Trophoblast cell (in vitro differentiated cells and primary cell): ENCODE measurements around the gene TSPEAR.

Experiments
- DNase-seq, 2 donors: peaks; one replicate each; pipeline ENCODE4 v3.0.0-alpha.2; 2016
- H2AFZ ChIP-seq: 2 replicates; pipeline ENCODE4 v1.6.1; 2013; ENCODE audit warnings: low read length, moderate library complexity, mild to moderate bottlenecking; ENCODE audit not compliant: insufficient read depth, poor library complexity
- H2AK5ac ChIP-seq: 2 replicates; pipeline ENCODE4 v1.6.1; 2013; ENCODE audit warnings: mild to moderate bottlenecking, low read length
- H2BK120ac ChIP-seq: 2 replicates; pipeline ENCODE4 v1.6.1; 2013; ENCODE audit warnings: low read length, mild to moderate bottlenecking, moderate library complexity; ENCODE audit not compliant: insufficient read depth, poor library complexity
- H2BK12ac ChIP-seq: 2 replicates; pipeline ENCODE4 v1.6.1; 2013; ENCODE audit warnings: mild to moderate bottlenecking, low read length, moderate library complexity
- H2BK5ac ChIP-seq: 2 replicates; pipeline ENCODE4 v1.6.1; 2013; ENCODE audit warnings: low read length, low read depth, moderate library complexity, mild to moderate bottlenecking; ENCODE audit not compliant: poor library complexity
- H3K14ac ChIP-seq: 2 replicates; pipeline ENCODE4 v1.6.1; 2013; ENCODE audit warnings: mild to moderate bottlenecking, low read length
- H3K18ac ChIP-seq: 2 replicates; pipeline ENCODE4 v1.6.1; 2013; ENCODE audit warnings: mild to moderate bottlenecking, low read length
- H3K23ac ChIP-seq: 2 replicates; pipeline ENCODE4 v1.6.1; 2013; ENCODE audit warnings: low read length
- H3K27ac ChIP-seq: 2 replicates; pipeline ENCODE4 v1.5.1; 2013; ENCODE audit warnings: low read depth, mild to moderate bottlenecking, inconsistent platforms, low read length, moderate library complexity
- H3K27me3 ChIP-seq: 2 replicates; pipeline ENCODE4 v1.6.1; 2013; ENCODE audit warnings: inconsistent platforms, mild to moderate bottlenecking, low read length, moderate library complexity; ENCODE audit not compliant: insufficient read depth
- H3K36me3 ChIP-seq, 2 experiments: 1 replicate in 1 of 2; 2 replicates in 1 of 2; pipeline ENCODE4 v1.6.1; 2013; ENCODE audit warnings: low read length in 2 of 2, mild to moderate bottlenecking in 2 of 2, moderate library complexity in 1 of 2; ENCODE audit not compliant: insufficient read depth in 2 of 2, control insufficient read depth in 1 of 2
- H3K4ac ChIP-seq: 2 replicates; pipeline ENCODE4 v1.6.1; 2013; ENCODE audit warnings: low read depth, mild to moderate bottlenecking, low read length, moderate library complexity
- H3K4me1 ChIP-seq, 2 experiments: 1 replicate in 1 of 2; 2 replicates in 1 of 2; pipeline ENCODE4 v1.6.1; 2013; ENCODE audit warnings: low read length in 2 of 2, mild to moderate bottlenecking in 2 of 2, moderate library complexity in 1 of 2; ENCODE audit not compliant: insufficient read depth in 2 of 2, control insufficient read depth in 1 of 2
- H3K4me2 ChIP-seq: 2 replicates; pipeline ENCODE4 v1.6.1; 2013; ENCODE audit warnings: inconsistent platforms, mild to moderate bottlenecking, low read length, moderate library complexity
- H3K4me3 ChIP-seq: 2 replicates; pipeline ENCODE4 v1.5.1; 2013; ENCODE audit warnings: mild to moderate bottlenecking, low read depth, low read length, inconsistent platforms
- H3K79me1 ChIP-seq: one replicate; pipeline ENCODE4 v1.6.1; 2013; ENCODE audit warnings: low read length
- H3K79me2 ChIP-seq: 2 replicates; pipeline ENCODE4 v1.6.1; 2013; ENCODE audit warnings: low read length, mild to moderate bottlenecking; ENCODE audit not compliant: control insufficient read depth, insufficient read depth, poor library complexity
- H3K9ac ChIP-seq: 2 replicates; pipeline ENCODE4 v1.6.1; 2013; ENCODE audit warnings: mild to moderate bottlenecking, low read length
- H3K9me3 ChIP-seq: 2 replicates; pipeline ENCODE4 v1.6.1; 2013; ENCODE audit warnings: low read depth, mild to moderate bottlenecking, control low read depth, inconsistent platforms, low read length; ENCODE audit not compliant: insufficient read depth
- H4K12ac ChIP-seq: 2 replicates; pipeline ENCODE4 v1.6.1; 2013; ENCODE audit warnings: low read depth, mild to moderate bottlenecking, low read length, moderate library complexity
- H4K8ac ChIP-seq: 2 replicates; pipeline ENCODE4 v1.6.1; 2013; ENCODE audit warnings: low read depth, mild to moderate bottlenecking, low read length, moderate library complexity
- H4K91ac ChIP-seq: one replicate; pipeline ENCODE4 v1.6.1; 2013; ENCODE audit warnings: low read depth, mild to moderate bottlenecking, low read length, moderate library complexity
- WGBS: extraction: QIAGEN DNeasy Blood & Tissue Kit; methylation state at CpG from one replicate; pipeline ENCODE4 v1.1.7; 2013; ENCODE audit warnings: missing lambda C conversion rate; ENCODE audit not compliant: insufficient read length, insufficient coverage; ENCODE audit errors: extremely low coverage; 5-methylcytosine and 5-hydroxymethylcytosine counted together

TSPEAR gene

DNA sequence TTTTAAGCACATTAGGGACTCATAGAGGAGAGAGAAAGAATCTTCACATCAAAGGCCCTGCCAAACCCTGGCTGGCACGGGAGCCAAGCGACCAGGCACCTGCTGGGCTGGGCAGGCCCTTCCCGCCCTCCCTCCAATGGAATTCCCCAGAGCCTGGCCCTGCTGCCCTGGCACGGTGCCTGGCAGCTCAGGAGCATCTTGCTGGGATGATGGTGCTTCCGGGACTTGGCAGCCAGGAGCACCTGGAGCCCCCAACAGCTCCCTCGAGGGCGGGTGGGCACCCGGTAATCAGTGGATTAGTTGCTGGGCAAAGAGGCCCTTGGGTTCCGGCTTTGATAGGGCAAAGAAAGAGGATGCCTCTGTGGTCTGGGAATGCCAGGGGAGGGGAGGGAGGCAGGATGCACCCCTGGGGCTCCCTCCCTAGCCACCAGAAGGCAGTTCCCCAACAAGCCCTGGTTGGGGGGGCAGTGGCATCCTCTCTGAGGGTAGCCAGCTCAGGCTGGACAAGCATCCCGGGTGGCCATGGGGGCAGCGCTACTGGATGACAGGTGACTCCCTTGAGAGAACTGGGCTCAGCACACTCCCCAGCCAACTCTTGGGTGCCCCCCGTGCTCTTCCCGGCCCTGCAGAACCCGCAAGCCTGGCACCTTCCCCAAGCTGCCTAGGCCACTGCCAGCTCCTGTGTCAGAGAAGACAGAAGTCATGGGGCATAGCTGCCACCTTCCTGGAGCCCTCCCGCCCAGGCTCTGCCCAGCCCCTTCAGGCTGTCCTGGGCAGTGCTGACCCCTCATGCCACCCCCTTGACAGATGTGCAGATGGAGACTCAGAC is 197.8 kb downstream of the TSPEAR start:
- H4K12ac ChIP-seq = no peak overlapping the region
- H3K14ac ChIP-seq = no peak overlapping the region
- no peak overlapping the region for H2BK12ac ChIP-seq
- no peak overlapping the region for H3K4ac ChIP-seq
- no peak overlapping the region for H4K91ac ChIP-seq
- no peak overlapping the region for H2AK5ac ChIP-seq
- no peak overlapping the region for H2AFZ ChIP-seq
- no peak overlapping the region for H3K9ac ChIP-seq
- no CpG with 5 or more reads among the region's 15 CpGs for WGBS
- no peak for DNase-seq
- H3K4me1 ChIP-seq = peaks cover 3 to 7% of the 10 kb centered on the region in 2 experiments
- no peak overlapping the region for H3K23ac ChIP-seq
- H3K27ac ChIP-seq = no peak overlapping the region
- H4K8ac ChIP-seq = no peak overlapping the region
- no peaks in the 10 kb centered on the region for H3K79me2 ChIP-seq
- no peak overlapping the region for H3K18ac ChIP-seq
- no peaks in the 10 kb centered on the region for H3K27me3 ChIP-seq
- no peak overlapping the region for H3K4me2 ChIP-seq
- H3K79me1 ChIP-seq = no peaks in the 10 kb centered on the region
- no peak overlapping the region for H3K4me3 ChIP-seq
- peaks cover 3% of the 10 kb centered on the region for H3K9me3 ChIP-seq
- H3K36me3 ChIP-seq = no peaks in the 10 kb centered on the region
- H2BK120ac ChIP-seq = no peak overlapping the region
- H2BK5ac ChIP-seq = no peak overlapping the region

DNA sequence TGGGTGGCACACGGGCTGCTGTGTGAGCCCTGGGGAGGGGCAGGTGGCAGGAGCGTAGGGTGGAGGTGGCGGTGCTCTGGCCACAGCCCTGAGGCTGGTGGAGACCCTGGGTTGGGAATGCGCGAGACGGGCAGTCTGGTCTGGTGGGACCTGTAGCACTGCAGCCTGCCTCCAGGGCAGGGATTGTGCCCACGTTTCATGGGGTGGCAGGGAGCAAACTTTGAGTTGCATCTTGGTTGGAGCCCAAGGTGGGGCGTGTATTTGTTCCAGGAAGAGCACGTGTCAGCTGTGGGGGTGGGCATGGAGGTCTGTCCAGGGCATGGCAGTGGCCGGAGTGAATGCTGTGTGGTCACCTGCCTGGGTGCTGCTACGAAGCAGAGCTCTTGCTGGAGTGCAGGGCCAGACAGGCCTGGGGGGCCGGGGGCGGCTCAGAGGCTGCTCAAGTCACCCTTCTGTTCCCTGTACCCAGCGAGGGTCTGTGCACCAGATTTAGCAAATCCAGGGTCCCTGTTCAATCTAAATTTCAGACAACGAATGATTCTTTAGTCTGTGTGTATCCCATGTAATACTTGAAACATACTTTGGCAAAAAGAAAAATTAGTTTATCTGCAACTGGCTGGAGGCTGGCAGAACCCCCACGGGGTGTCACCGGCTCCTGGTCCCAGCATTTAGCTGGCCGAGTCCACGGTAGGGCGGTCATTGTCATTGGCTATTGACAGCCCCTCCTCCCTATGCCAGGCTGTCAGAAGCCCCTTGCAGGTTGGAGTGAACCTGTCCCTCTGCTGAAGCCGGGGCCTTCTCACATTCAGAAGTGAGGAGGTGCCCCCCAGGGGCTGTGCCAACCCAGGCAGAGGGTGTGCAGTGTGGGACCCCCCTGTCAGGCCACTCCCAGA is 198.6 kb downstream of the TSPEAR start:
- Histone ChIP-seq H2AK5ac (no peak overlapping the region), H2BK12ac (no peak overlapping the region), H2BK120ac (no peak overlapping the region), H3K36me3 (no peaks in the 10 kb centered on the region), H3K79me1 (no peaks in the 10 kb centered on the region), H3K27ac (no peak overlapping the region), H3K27me3 (no peaks in the 10 kb centered on the region), H2BK5ac (no peak overlapping the region), H4K12ac (no peak overlapping the region), H3K4me2 (no peak overlapping the region), H3K79me2 (no peaks in the 10 kb centered on the region), H3K4ac (no peak overlapping the region), H3K9me3 (peaks cover 3% of the 10 kb centered on the region), H3K4me1 (peaks cover 3 to 7% of the 10 kb centered on the region in 2 experiments), H4K91ac (no peak overlapping the region), H3K18ac (no peak overlapping the region), H4K8ac (no peak overlapping the region), H3K9ac (no peak overlapping the region), H3K23ac (no peak overlapping the region), H3K14ac (no peak overlapping the region), H2AFZ (no peak overlapping the region), H3K4me3 (no peak overlapping the region)
- no CpG with 5 or more reads among the region's 21 CpGs for WGBS
- DNase-seq = no peak

DNA sequence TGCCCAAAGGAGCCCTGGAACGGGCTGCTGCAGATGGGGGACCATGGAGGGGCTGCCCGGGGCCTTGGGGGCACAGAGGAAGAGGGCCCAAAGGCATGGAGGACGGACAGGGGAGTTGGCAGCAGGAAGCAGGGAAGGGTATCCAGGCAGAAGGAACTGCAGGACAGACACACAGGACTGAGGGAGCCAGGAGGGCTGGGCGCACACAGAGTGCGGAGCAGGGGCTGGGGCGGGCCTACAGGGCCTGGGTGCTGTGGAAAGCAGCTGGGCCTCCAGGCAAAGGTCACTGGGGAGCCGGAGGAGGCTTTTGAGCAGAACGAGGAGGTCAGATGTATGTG is 199.5 kb downstream of the TSPEAR start:
- no peaks in the 10 kb centered on the region for H3K79me2 ChIP-seq
- H3K4me2 ChIP-seq = no peak overlapping the region
- H3K79me1 ChIP-seq = no peaks in the 10 kb centered on the region
- H3K14ac ChIP-seq = no peak overlapping the region
- no peaks in the 10 kb centered on the region for H3K9me3 ChIP-seq
- no peak overlapping the region for H3K4ac ChIP-seq
- H4K8ac ChIP-seq = no peak overlapping the region
- no CpG with 5 or more reads among the region's 8 CpGs for WGBS
- H3K4me1 ChIP-seq = peaks cover 3 to 7% of the 10 kb centered on the region in 2 experiments
- no peak overlapping the region for H2AK5ac ChIP-seq
- no peak overlapping the region for H3K4me3 ChIP-seq
- no peak overlapping the region for H3K18ac ChIP-seq
- H4K12ac ChIP-seq = no peak overlapping the region
- no peak for DNase-seq
- no peaks in the 10 kb centered on the region for H3K36me3 ChIP-seq
- no peak overlapping the region for H3K23ac ChIP-seq
- no peak overlapping the region for H3K27ac ChIP-seq
- H3K9ac ChIP-seq = no peak overlapping the region
- H2BK5ac ChIP-seq = no peak overlapping the region
- no peak overlapping the region for H4K91ac ChIP-seq
- no peak overlapping the region for H2BK120ac ChIP-seq
- H3K27me3 ChIP-seq = no peaks in the 10 kb centered on the region
- H2AFZ ChIP-seq = no peak overlapping the region
- no peak overlapping the region for H2BK12ac ChIP-seq

DNA sequence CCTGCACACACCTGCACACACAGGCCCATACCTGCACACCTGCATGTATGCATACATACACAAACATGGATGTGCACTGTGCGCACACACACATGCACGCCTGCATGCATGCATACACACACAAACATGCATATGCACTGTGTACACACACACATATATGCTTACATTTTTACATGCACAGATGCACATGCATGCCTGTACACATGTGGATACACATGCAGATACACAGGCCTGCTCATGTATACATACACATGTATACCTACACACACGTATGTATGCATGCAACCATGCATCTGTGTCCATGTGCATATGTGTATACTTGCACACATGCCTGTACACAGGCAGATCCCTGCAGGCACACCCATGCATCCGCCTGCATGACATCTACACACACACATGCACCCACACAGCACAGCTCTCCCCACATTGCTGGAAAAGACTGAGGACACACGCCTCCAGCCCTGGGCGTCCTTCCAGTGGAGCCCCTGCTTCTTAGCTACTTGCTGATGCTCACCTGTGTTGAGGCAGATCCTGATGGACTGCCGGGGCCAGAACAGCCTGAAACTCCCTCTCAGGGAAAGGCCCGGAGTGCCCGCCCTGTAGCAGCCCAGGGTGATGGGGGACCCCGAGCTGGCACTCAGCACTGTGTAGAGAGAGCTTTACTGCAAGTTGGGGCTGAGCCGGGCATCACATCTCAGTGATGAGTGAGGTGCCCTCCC is 200.0 kb downstream of the TSPEAR start:
- H3K4me1 ChIP-seq = peaks cover 3 to 7% of the 10 kb centered on the region in 2 experiments
- no peak overlapping the region for H3K23ac ChIP-seq
- no peak overlapping the region for H4K8ac ChIP-seq
- H3K36me3 ChIP-seq = no peaks in the 10 kb centered on the region
- H2AFZ ChIP-seq = no peak overlapping the region
- H3K9ac ChIP-seq = no peak overlapping the region
- no peak overlapping the region for H3K4me2 ChIP-seq
- H2AK5ac ChIP-seq = no peak overlapping the region
- H3K79me2 ChIP-seq = no peaks in the 10 kb centered on the region
- H3K4ac ChIP-seq = no peak overlapping the region
- H3K4me3 ChIP-seq = peak overlapping the region; percentile 22
- no peak overlapping the region for H2BK120ac ChIP-seq
- no peak overlapping the region for H2BK5ac ChIP-seq
- no peak overlapping the region for H4K91ac ChIP-seq
- no CpG with 5 or more reads among the region's 11 CpGs for WGBS
- no peak overlapping the region for H3K18ac ChIP-seq
- H4K12ac ChIP-seq = no peak overlapping the region
- H3K9me3 ChIP-seq = no peaks in the 10 kb centered on the region
- H3K27ac ChIP-seq = no peak overlapping the region
- H2BK12ac ChIP-seq = no peak overlapping the region
- H3K14ac ChIP-seq = no peak overlapping the region
- no peaks in the 10 kb centered on the region for H3K27me3 ChIP-seq
- no peak for DNase-seq
- no peaks in the 10 kb centered on the region for H3K79me1 ChIP-seq
